Esophagus squamous epithelium (tissue), 4 donors: ENCODE measurements around the gene STK32C.

Experiments
- POLR2A ChIP-seq, 4 donors: fragments of 450-650 bp; IDR thresholded peaks; one replicate each; pipeline ENCODE4 v1.6.1; 2017; ENCODE audit warnings: antibody characterized with exemption in 4 of 4, mild to moderate bottlenecking in 4 of 4, moderate library complexity in 3 of 4
- TF ChIP-seq, protein P1 (sequence below), 6 experiments: fragments of 450-650 bp in 4 of 6; fragments of 200-600 bp in 2 of 6; sonication (generic) in 2 of 6; IDR thresholded peaks; one replicate each; pipeline ENCODE4 v1.5.1; 2016 to 2019; ENCODE audit warnings: antibody characterized with exemption in 6 of 6, mild to moderate bottlenecking in 4 of 6, moderate library complexity in 4 of 6

DNA sequence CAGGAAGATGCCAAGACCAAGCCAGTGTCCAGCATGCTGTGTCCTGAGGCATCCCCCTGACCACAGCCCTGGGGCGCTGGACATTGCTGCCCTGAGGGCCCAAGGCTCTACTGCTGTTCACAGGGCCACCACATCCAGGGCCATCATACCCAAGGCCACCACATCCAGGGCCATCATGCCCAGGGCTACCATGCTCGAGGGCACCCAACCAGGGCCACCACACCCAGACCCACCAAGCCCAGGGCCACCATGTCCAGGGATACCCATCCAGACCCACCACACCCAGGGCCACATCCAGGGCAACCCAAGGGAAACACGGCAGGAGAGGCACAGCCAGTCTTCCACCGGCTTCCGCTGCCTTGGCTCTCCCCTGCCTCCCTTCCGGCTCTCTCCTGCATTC, 17.1 kb downstream of the STK32C start:
- TF ChIP-seq, protein P1, sequence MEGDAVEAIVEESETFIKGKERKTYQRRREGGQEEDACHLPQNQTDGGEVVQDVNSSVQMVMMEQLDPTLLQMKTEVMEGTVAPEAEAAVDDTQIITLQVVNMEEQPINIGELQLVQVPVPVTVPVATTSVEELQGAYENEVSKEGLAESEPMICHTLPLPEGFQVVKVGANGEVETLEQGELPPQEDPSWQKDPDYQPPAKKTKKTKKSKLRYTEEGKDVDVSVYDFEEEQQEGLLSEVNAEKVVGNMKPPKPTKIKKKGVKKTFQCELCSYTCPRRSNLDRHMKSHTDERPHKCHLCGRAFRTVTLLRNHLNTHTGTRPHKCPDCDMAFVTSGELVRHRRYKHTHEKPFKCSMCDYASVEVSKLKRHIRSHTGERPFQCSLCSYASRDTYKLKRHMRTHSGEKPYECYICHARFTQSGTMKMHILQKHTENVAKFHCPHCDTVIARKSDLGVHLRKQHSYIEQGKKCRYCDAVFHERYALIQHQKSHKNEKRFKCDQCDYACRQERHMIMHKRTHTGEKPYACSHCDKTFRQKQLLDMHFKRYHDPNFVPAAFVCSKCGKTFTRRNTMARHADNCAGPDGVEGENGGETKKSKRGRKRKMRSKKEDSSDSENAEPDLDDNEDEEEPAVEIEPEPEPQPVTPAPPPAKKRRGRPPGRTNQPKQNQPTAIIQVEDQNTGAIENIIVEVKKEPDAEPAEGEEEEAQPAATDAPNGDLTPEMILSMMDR (IDR thresholded peaks at IDR 0.05) = no peak
- no peak for TF ChIP-seq POLR2A (IDR thresholded peaks at IDR 0.05)
